H7 (cell line): ENCODE data around the gene SIN3B. TPM values are rescaled to one million over a fixed set of nuclear protein-coding genes. Genes with fewer than 3 reads are reported as not detected.
A peak's percentile ranks its signal among the peaks of the same experiment; 100 is the strongest.

ENCODE experiments used
- DNase-seq: peaks from one replicate; pipeline ENCODE4 v3.0.0; 2012
- H3K27me3 ChIP-seq: 2 replicates; pipeline ENCODE4 v1.6.0; 2011; ENCODE audit warnings: mild to moderate bottlenecking, low read length; ENCODE audit not compliant: control insufficient read depth, insufficient read depth
- H3K36me3 ChIP-seq: replicated peaks from 2 replicates; pipeline ENCODE4 v1.5.1; 2011; ENCODE audit warnings: low read length; ENCODE audit not compliant: control insufficient read depth, insufficient read depth
- H3K4me3 ChIP-seq: 2 replicates; pipeline ENCODE4 v1.5.1; 2011; ENCODE audit warnings: low read depth, mild to moderate bottlenecking, control low read depth, low read length, moderate library complexity; ENCODE audit not compliant: insufficient read depth
- total RNA-seq: library from RNA; depleted of rRNA; stranded (reverse); fragments of >200 nt; shearing (Covaris generic); gene quantifications from 2 replicates; pipeline ENCODE4 v1.2.3, GENCODE V29; 2014

Gene SIN3B
- total RNA-seq, 1 experiment from 2014 or later: 47.3 TPM

- H3K4me3 ChIP-seq: no peak overlapping the region
- H3K36me3 ChIP-seq: no peaks in the 10 kb centered on the region
- DNase-seq: no peak
- no peaks in the 10 kb centered on the region for H3K27me3 ChIP-seq
Measured at GRCh38 chr19:16886305-16886880, 57.2 kb downstream of the SIN3B start.

GRCh38 chr19:16887353-16888265, 58.4 kb downstream of the SIN3B start:
- no peaks in the 10 kb centered on the region for H3K36me3 ChIP-seq
- no peak for DNase-seq
- H3K4me3 ChIP-seq: no peak overlapping the region
- no peaks in the 10 kb centered on the region for H3K27me3 ChIP-seq

GRCh38 chr19:16888629-16889365, 59.6 kb downstream of the SIN3B start, which contains the start of gene F2RL3:
Gene F2RL3, plus strand, starts transcription at chr19:16888999. Its CDS starts 191 bp downstream, at chr19:16889190.
- no peak within 1 kb of the TSS for H3K4me3 ChIP-seq
- no peaks in the 10 kb centered on the region for H3K36me3 ChIP-seq
- peak; percentile 70 for DNase-seq
- H3K27me3 ChIP-seq: no peaks in the 10 kb centered on the region

- no peaks in the 10 kb centered on the region for H3K27me3 ChIP-seq
- H3K4me3 ChIP-seq: no peak overlapping the region
- no peaks in the 10 kb centered on the region for H3K36me3 ChIP-seq
- no peak for DNase-seq
Measured at GRCh38 chr19:16889366-16889882, 60.2 kb downstream of the SIN3B start.

- Histone ChIP-seq H3K4me3 (no peak overlapping the region), H3K27me3 (no peaks in the 10 kb centered on the region), H3K36me3 (no peaks in the 10 kb centered on the region)
- DNase-seq: peak; percentile 75
Measured at GRCh38 chr19:16889883-16890460, 60.8 kb downstream of the SIN3B start.

- no peak for DNase-seq
- no peak overlapping the region for H3K4me3 ChIP-seq
- no peaks in the 10 kb centered on the region for H3K36me3 ChIP-seq
- peaks cover 2% of the 10 kb centered on the region; the same call in 1 of the 2 replicates for H3K27me3 ChIP-seq
Measured at GRCh38 chr19:16890461-16891184, 61.4 kb downstream of the SIN3B start.

GRCh38 chr19:16891696-16892382, 62.6 kb downstream of the SIN3B start:
- DNase-seq: no peak
- Histone ChIP-seq H3K4me3 (no peak overlapping the region), H3K36me3 (no peaks in the 10 kb centered on the region), H3K27me3 (peaks cover 4% of the 10 kb centered on the region; the same call in 1 of the 2 replicates)

GRCh38 chr19:16892436-16892835, 63.2 kb downstream of the SIN3B start:
- no peak overlapping the region for H3K4me3 ChIP-seq
- no peaks in the 10 kb centered on the region for H3K36me3 ChIP-seq
- peaks cover 4% of the 10 kb centered on the region; the same call in 1 of the 2 replicates for H3K27me3 ChIP-seq
- no peak for DNase-seq

- H3K4me3 ChIP-seq: no peak overlapping the region
- DNase-seq: no peak
- H3K27me3 ChIP-seq: peaks cover 9% of the 10 kb centered on the region
- no peaks in the 10 kb centered on the region for H3K36me3 ChIP-seq
Measured at GRCh38 chr19:16892868-16893685, 63.9 kb downstream of the SIN3B start.

GRCh38 chr19:16893686-16893989, 64.4 kb downstream of the SIN3B start:
- peak; percentile 72 for DNase-seq
- no peak overlapping the region for H3K4me3 ChIP-seq
- H3K27me3 ChIP-seq: peaks cover 15% of the 10 kb centered on the region
- H3K36me3 ChIP-seq: no peaks in the 10 kb centered on the region

- no peak overlapping the region for H3K4me3 ChIP-seq
- no peaks in the 10 kb centered on the region for H3K36me3 ChIP-seq
- DNase-seq: no peak
- H3K27me3 ChIP-seq: peaks cover 16% of the 10 kb centered on the region
Measured at GRCh38 chr19:16894080-16894479, 64.9 kb downstream of the SIN3B start.

GRCh38 chr19:16895467-16896145, 66.4 kb downstream of the SIN3B start:
- peak overlapping the region; percentile 53 for H3K4me3 ChIP-seq

More at GRCh38 chr19:16895467-16896145, 66.4 kb downstream of the SIN3B start:
- Histone ChIP-seq H3K36me3 (no peaks in the 10 kb centered on the region), H3K27me3 (peaks cover 19% of the 10 kb centered on the region)
- peak; percentile 90 for DNase-seq
